Measurements from ENCODE around the gene SERINC5.
A peak's percentile ranks its signal among the peaks of the same experiment; 100 is the strongest.

Gene SERINC5

GRCh38 chr5:80101993-80102392 is 153.9 kb downstream of the SERINC5 start:
- no peak for DNase-seq (ENCODE audit: low read depth in 2 of 2)

GRCh38 chr5:80097451-80097850 is 158.4 kb downstream of the SERINC5 start:
- no peak for DNase-seq (ENCODE audit: low read depth in 2 of 2)

GRCh38 chr5:80094236-80094738 is 161.6 kb downstream of the SERINC5 start:
- DNase-seq (ENCODE audit: low read depth in 2 of 2): no peak

GRCh38 chr5:80093796-80094195 is 162.1 kb downstream of the SERINC5 start:
- DNase-seq (ENCODE audit: low read depth in 2 of 2): no peak

- DNase-seq (ENCODE audit: low read depth in 2 of 2): no peak
Observed at GRCh38 chr5:80092486-80093107, 163.3 kb downstream of the SERINC5 start.

- DNase-seq (ENCODE audit: low read depth in 2 of 2): peak in 1 of 2 donors; percentile 11
Observed at GRCh38 chr5:80091792-80092192, 164.1 kb downstream of the SERINC5 start.

GRCh38 chr5:80090884-80091166 is 165.0 kb downstream of the SERINC5 start:
- no peak for DNase-seq (ENCODE audit: low read depth in 2 of 2)

GRCh38 chr5:80083101-80083890 is 172.6 kb downstream of the SERINC5 start:
- peak in 1 of 2 donors; percentile 6 for DNase-seq (ENCODE audit: low read depth in 2 of 2)

GRCh38 chr5:80082731-80083100 is 173.1 kb downstream of the SERINC5 start:
- DNase-seq (ENCODE audit: low read depth in 2 of 2): peak; percentile 40 to 57

GRCh38 chr5:80082281-80082680 is 173.6 kb downstream of the SERINC5 start:
- DNase-seq (ENCODE audit: low read depth in 2 of 2): no peak

GRCh38 chr5:80078921-80079320 is 176.9 kb downstream of the SERINC5 start:
- DNase-seq (ENCODE audit: low read depth in 2 of 2): no peak

GRCh38 chr5:80077051-80077714 is 178.7 kb downstream of the SERINC5 start:
- DNase-seq (ENCODE audit: low read depth in 2 of 2): no peak

GRCh38 chr5:80076131-80077050 is 179.5 kb downstream of the SERINC5 start:
- DNase-seq (ENCODE audit: low read depth in 2 of 2): no peak

GRCh38 chr5:80072103-80073073 is 183.5 kb downstream of the SERINC5 start:
- no peak for DNase-seq (ENCODE audit: low read depth in 2 of 2)

- DNase-seq (ENCODE audit: low read depth in 2 of 2): no peak
Observed at GRCh38 chr5:80071510-80072021, 184.3 kb downstream of the SERINC5 start.

GRCh38 chr5:80070338-80071056 is 185.4 kb downstream of the SERINC5 start:
- DNase-seq (ENCODE audit: low read depth in 2 of 2): no peak

GRCh38 chr5:80069918-80070318 is 185.9 kb downstream of the SERINC5 start:
- DNase-seq (ENCODE audit: low read depth in 2 of 2): no peak

GRCh38 chr5:80069251-80069800 is 186.5 kb downstream of the SERINC5 start:
- DNase-seq (ENCODE audit: low read depth in 2 of 2): no peak

- DNase-seq (ENCODE audit: low read depth in 2 of 2): no peak
Observed at GRCh38 chr5:80068775-80069174, 187.1 kb downstream of the SERINC5 start.

Measured in activated CD4-positive, alpha-beta T cell treated with anti-CD3 and anti-CD28 coated beads for 24 hours (primary cell).